Activated CD8-positive, alpha-beta T cell treated with anti-CD3 and anti-CD28 coated beads, Interleukin-2, amount 10 ng/mL, durations not matched to agents 7 days and 5 days (primary cell): ENCODE data around the gene BTBD9. TPM values are rescaled to one million over a fixed set of nuclear protein-coding genes. Genes with fewer than 3 reads are reported as not detected.

ENCODE experiments used
- ATAC-seq: fragments of 150-1000 bp; cut with Tn5 transposase; one replicate; pipeline ENCODE4 v1.10.0; 2021; ENCODE audit warnings: moderate library complexity
- CTCF ChIA-PET: fragments of 350-600 bp; sonication (Branson Sonifier 250); formaldehyde crosslinking; loops from one replicate; lab custom pipeline; 2021; ENCODE audit warnings: antibody characterized with exemption; lab: Charles Lee
- POLR2A ChIA-PET: fragments of 350-600 bp; sonication (Branson Sonifier 250); formaldehyde crosslinking; loops from one replicate; lab custom pipeline; 2021; ENCODE audit warnings: antibody characterized with exemption; lab: Charles Lee
- DNase-seq: peaks from one replicate; pipeline ENCODE4 v3.0.0-alpha.2; 2020
- H3K27ac Mint-ChIP-seq: one replicate; pipeline ENCODE4 v1.8.0; 2021; ENCODE audit warnings: mild to moderate bottlenecking, mixed read lengths
- H3K27me3 Mint-ChIP-seq: one replicate; pipeline ENCODE4 v1.8.0; 2021; ENCODE audit warnings: low read depth, mixed read lengths
- H3K36me3 Mint-ChIP-seq: one replicate; pipeline ENCODE4 v1.8.0; 2021; ENCODE audit warnings: low read depth, mixed read lengths
- H3K4me1 Mint-ChIP-seq: one replicate; pipeline ENCODE4 v1.8.0; 2021; ENCODE audit warnings: low read depth, mixed read lengths
- H3K4me3 Mint-ChIP-seq: one replicate; pipeline ENCODE4 v1.8.0; 2021; ENCODE audit warnings: mild to moderate bottlenecking, mixed read lengths
- H3K9me3 Mint-ChIP-seq: one replicate; pipeline ENCODE4 v1.8.0; 2022; ENCODE audit warnings: mixed read lengths; ENCODE audit not compliant: insufficient read depth
- total RNA-seq, 2 experiments: library from RNA; stranded (reverse); gene quantifications; one replicate each; pipeline ENCODE4 v1.2.3, GENCODE V29; 2021

Gene BTBD9
- total RNA-seq, 2 experiments from 2014 or later = 9.4 to 12.4 TPM

DNA sequence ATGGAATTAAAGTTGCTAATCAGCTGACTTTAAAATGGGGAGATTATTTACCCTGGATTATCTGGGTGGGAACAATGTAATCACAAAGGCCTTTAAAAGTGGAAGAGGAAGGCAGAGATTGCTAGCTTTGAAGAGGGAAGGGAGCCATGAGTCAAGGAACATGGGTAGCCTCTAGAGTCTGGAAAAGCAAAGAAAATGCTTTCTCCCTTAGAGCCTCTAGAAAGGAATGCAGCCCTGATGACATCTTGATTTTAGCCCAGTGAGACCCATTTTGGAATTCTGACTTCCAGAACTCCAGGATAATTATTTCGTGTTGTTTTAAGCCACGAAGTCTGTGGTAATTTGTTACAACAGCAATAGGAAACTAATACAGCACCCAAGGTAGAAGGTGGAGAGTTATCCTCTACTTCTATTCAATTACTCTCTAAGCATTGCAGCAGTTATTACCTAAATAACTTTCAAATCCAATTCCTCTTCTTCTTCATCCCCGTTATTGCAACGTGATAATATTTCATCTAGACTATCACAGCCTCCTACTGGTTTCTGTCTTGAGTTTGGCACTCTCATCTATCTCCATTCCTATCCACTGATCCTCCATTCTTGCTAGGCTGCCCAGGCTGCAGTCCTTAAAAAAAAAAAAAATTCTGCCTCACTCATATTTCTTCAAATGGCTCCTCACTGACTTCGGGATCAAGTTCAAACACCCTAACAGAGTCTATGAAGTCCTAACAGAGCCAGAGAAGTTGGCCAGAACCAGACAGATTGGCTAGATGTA lies 224.3 kb downstream of the BTBD9 start:
- no peak for ATAC-seq
- ChIA-PET POLR2A (no interaction called here), CTCF (no interaction called here)
- Mint-ChIP-seq H3K36me3 (no peaks in the 10 kb centered on the region), H3K27ac (no peak overlapping the region), H3K9me3 (no peaks in the 10 kb centered on the region), H3K4me1 (no peaks in the 10 kb centered on the region), H3K27me3 (no peaks in the 10 kb centered on the region), H3K4me3 (no peak overlapping the region)
- no peak for DNase-seq

DNA sequence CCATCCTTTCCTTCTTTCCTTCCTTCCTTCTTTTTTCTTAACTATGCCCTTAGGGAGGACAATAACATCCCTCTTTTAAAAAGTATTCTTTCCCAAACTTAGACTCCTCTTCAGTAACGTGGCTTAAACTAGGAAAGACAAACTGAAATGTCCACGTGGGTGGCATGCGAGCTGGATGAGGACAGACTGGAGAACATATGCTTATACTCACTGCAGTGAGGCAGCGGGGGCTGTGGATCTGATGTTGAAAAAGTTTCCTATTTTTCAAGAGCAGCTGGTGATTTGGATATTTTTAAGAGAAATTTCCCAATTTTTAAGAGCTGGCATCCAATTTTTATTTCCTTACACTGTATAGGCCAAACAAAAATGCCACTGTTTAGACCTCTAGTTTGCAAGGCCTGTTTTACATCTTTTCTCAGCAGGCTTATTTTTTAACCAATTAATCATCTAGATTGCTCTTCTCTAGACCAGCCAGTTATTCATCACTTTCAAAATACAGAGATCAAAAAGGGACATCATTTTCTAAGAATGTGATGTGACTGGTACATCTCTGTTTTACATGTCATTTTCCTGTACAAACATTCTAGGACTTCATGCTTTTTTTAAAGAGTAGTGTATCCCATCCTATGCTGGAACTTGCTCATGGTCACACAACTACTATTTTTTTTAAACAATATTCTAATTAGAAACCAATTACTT lies 226.5 kb downstream of the BTBD9 start:
- ChIA-PET CTCF (no interaction called here), POLR2A (no interaction called here)
- Mint-ChIP-seq H3K27ac (no peak overlapping the region), H3K9me3 (no peaks in the 10 kb centered on the region), H3K27me3 (no peaks in the 10 kb centered on the region), H3K36me3 (no peaks in the 10 kb centered on the region), H3K4me3 (no peak overlapping the region), H3K4me1 (no peaks in the 10 kb centered on the region)
- DNase-seq = no peak
- ATAC-seq = no peak

DNA sequence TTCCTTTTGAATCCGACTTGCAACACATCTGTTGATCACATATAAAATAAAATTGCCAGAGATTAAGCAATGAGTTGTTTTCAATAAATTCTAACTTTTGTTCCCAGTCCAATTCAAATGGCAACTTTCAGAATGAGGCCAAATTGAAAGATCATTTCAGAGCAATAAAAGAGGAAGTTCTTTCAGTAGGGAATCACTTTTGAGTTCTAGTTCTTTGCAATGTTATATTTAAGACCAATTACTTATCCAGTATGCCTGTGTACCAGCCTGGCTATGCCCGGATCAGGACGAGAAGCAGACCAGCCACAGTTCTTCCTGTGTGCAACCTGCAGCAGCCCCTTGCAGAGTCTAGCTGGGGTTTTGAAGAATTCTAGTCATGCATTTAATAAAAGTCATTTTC lies 232.5 kb downstream of the BTBD9 start:
- Mint-ChIP-seq H3K4me1 (no peaks in the 10 kb centered on the region), H3K36me3 (no peaks in the 10 kb centered on the region), H3K27ac (no peak overlapping the region), H3K9me3 (no peaks in the 10 kb centered on the region), H3K27me3 (no peaks in the 10 kb centered on the region), H3K4me3 (no peak overlapping the region)
- ATAC-seq = no peak
- ChIA-PET POLR2A (no interaction called here), CTCF (no interaction called here)
- no peak for DNase-seq

DNA sequence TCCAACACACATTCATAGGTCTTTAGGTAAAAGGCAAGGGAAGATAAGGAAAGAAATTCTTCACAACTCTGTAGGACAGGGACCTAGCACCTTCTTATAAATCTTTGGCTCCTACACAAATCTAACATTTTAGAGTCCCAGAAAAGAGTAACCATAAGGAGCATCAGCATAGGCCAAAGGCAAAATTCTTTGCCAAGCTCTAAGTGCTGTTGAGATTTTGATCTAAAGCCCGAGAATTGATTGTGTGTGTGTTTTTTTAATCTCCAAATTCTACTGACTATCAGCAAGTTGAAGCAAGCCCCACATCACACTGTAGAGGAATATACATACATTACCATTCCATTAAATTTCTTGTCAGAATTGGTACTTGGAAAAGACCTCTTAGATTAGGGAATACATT lies 233.6 kb downstream of the BTBD9 start:
- POLR2A ChIA-PET = no interaction called here

DNA sequence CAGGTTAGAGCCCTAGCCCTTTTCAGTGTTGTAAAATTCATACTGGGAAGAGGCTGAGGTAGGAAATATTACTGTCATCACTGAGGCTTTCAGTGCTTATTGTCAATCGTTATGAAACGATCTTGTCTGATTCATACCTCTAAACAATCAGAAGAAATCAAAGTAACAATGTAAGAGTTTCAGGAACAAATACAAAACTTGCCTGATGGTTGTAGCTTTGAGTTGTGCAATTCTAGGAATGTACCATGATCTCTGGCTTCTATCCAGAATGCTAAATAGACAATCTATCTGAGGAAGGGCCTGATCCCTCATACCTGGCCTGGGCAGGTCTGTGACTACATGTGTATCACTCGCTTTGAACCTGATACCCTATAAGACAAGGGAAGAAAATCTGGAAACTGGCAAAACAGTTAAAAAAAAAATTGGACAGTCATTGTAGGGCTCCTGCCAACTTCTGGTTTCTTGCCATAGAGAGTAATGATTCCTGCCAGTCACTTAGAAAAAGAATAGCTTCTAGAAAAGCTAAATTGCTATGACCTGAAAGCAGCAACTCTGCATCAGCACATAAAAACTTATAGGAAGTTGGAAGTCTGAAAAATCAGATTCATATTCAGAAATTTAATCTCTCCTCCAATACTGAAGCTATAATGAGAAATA lies 234.7 kb downstream of the BTBD9 start:
- no peaks in the 10 kb centered on the region for H3K4me1 Mint-ChIP-seq
- no peak overlapping the region for H3K27ac Mint-ChIP-seq
- POLR2A ChIA-PET = no interaction called here
- H3K9me3 Mint-ChIP-seq = no peaks in the 10 kb centered on the region
- ATAC-seq = no peak
- no peak for DNase-seq
- no peak overlapping the region for H3K4me3 Mint-ChIP-seq
- H3K27me3 Mint-ChIP-seq = no peaks in the 10 kb centered on the region
- no peaks in the 10 kb centered on the region for H3K36me3 Mint-ChIP-seq
- CTCF ChIA-PET = interaction anchor here (0.6 kb wide), 1 partner anchor 81 kb away, joined by 3 read pairs; no protein-coding TSS in a partner anchor

More for the DNA sequence above, 233.6 kb downstream of the BTBD9 start:
- Mint-ChIP-seq H3K4me1 (no peaks in the 10 kb centered on the region), H3K4me3 (no peak overlapping the region), H3K36me3 (no peaks in the 10 kb centered on the region), H3K27ac (no peak overlapping the region), H3K27me3 (no peaks in the 10 kb centered on the region), H3K9me3 (no peaks in the 10 kb centered on the region)
- DNase-seq (no peak), ATAC-seq (no peak)
- CTCF ChIA-PET = interaction anchor here (0.6 kb wide), 1 partner anchor 302 kb away, joined by 4 read pairs; no protein-coding TSS in a partner anchor

DNA sequence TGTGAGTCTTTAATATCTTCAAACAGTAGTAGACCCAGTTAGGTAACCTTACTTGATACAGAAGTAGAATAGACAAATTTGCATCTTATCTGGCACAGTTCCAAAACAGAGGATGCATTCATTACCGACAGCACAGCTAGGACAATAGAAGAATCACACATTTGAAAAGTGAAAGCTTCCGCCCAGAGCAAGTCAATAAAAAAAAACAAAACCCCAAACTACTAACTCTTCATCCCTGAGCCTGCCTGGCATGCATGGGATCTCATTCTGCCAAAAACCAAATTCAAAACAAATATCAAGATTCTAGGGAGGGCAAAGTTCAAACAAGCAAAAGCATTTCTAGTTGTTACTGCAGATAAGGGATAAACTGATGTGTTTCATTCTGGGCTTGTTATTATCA lies 235.4 kb downstream of the BTBD9 start:
- CTCF ChIA-PET = no interaction called here
- no peak overlapping the region for H3K27ac Mint-ChIP-seq

DNA sequence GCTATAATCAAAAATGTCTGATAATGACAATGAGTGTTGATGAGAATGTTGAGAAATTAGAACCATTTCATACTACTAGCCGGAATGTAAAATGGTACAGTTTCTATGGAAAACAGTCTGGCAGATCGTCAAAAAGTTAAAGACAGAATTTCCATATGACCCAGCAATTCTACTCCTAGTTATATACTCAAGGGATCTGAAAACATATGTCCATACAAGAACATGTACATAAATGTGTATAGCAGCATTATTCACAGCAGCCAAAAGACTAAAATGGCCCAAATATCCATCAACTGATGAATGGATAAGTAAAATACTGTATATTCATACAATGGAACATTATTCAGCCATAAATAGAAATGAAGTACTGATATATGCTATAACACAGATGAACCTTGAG lies 236.2 kb downstream of the BTBD9 start:
- no peak for ATAC-seq
- Mint-ChIP-seq H3K27me3 (no peaks in the 10 kb centered on the region), H3K27ac (no peak overlapping the region), H3K9me3 (no peaks in the 10 kb centered on the region), H3K4me1 (no peaks in the 10 kb centered on the region), H3K36me3 (no peaks in the 10 kb centered on the region), H3K4me3 (no peak overlapping the region)
- ChIA-PET CTCF (no interaction called here), POLR2A (no interaction called here)
- DNase-seq = no peak

More for the DNA sequence above, 235.4 kb downstream of the BTBD9 start:
- no peaks in the 10 kb centered on the region for H3K36me3 Mint-ChIP-seq
- H3K27me3 Mint-ChIP-seq = no peaks in the 10 kb centered on the region
- H3K9me3 Mint-ChIP-seq = no peaks in the 10 kb centered on the region
- no peaks in the 10 kb centered on the region for H3K4me1 Mint-ChIP-seq
- no peak for DNase-seq
- POLR2A ChIA-PET = no interaction called here
- ATAC-seq = no peak
- no peak overlapping the region for H3K4me3 Mint-ChIP-seq

DNA sequence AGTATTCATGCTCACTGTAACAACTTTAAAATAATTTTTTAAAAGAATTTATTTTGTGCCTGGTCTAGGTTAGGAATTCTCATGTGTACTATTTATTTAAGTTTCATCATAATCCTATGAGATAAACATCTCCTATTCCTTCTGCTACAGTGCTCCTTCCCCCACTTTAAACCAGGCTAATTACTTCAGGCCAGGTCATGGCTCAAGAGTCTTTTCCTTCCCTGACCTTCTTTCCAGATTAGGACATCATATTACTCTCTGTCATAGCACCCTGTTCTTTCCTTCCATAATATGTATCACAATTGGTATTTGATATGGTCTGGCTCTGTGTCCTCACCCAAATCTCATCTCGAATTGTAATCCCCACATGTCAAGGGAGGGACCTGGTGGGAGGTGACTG lies 239.0 kb downstream of the BTBD9 start:
- no peaks in the 10 kb centered on the region for H3K4me1 Mint-ChIP-seq
- H3K9me3 Mint-ChIP-seq = no peaks in the 10 kb centered on the region
- no peaks in the 10 kb centered on the region for H3K36me3 Mint-ChIP-seq
- POLR2A ChIA-PET = no interaction called here
- no peak for DNase-seq
- CTCF ChIA-PET = no interaction called here
- no peak overlapping the region for H3K27ac Mint-ChIP-seq
- ATAC-seq = no peak
- H3K27me3 Mint-ChIP-seq = no peaks in the 10 kb centered on the region
- no peak overlapping the region for H3K4me3 Mint-ChIP-seq

DNA sequence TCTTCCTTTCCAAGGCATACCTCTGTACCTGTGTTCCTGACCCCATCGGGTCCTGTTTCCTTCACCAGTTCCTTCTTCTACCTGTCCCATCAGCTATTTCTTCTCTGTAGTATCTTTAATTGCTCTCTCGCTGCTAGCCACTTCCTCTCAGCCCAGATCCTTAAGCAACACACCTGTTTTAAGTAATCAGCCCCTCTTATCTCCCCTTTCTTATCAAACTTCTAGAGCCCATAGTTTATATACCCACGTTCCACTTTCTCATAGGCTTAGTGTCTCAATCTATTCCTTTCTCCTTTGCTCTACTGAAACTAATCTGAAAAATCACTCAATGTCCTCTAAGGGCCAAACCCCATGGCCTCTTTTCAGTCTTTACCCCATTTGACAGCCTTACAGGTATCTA lies 239.6 kb downstream of the BTBD9 start:
- H3K4me3 Mint-ChIP-seq = no peak overlapping the region
- no peak for ATAC-seq
- no peak for DNase-seq
- H3K36me3 Mint-ChIP-seq = no peaks in the 10 kb centered on the region
- POLR2A ChIA-PET = interaction anchor here (0.7 kb wide), 1 partner anchor 28 kb away, joined by 3 read pairs; no protein-coding TSS in a partner anchor
- no peaks in the 10 kb centered on the region for H3K9me3 Mint-ChIP-seq
- CTCF ChIA-PET = no interaction called here
- H3K27me3 Mint-ChIP-seq = no peaks in the 10 kb centered on the region
- H3K4me1 Mint-ChIP-seq = no peaks in the 10 kb centered on the region
- no peak overlapping the region for H3K27ac Mint-ChIP-seq

DNA sequence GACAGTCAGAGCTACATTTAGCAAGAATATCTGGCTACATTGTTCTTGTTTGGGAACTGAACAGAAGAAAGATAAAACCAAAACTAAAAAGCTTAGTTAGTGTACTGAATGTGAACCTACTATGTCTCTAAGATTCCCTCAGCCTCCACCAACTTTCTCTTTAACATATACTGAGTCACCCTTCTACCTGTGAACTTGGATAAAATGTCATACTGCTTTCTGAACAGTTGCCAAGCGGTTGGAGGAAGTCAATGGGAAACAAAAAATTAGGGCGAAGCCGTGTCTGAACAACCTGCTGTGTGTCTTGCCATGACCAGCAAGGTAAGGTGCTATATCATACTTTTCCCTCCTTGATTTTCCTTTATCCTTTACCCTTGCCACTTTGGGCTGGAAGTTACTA lies 243.5 kb downstream of the BTBD9 start:
- no peaks in the 10 kb centered on the region for H3K36me3 Mint-ChIP-seq
- no peaks in the 10 kb centered on the region for H3K9me3 Mint-ChIP-seq
- POLR2A ChIA-PET = no interaction called here
- H3K27ac Mint-ChIP-seq = no peak overlapping the region
- DNase-seq (no peak), ATAC-seq (no peak)
- H3K4me3 Mint-ChIP-seq = no peak overlapping the region
- no peaks in the 10 kb centered on the region for H3K4me1 Mint-ChIP-seq
- H3K27me3 Mint-ChIP-seq = no peaks in the 10 kb centered on the region
- CTCF ChIA-PET = no interaction called here

DNA sequence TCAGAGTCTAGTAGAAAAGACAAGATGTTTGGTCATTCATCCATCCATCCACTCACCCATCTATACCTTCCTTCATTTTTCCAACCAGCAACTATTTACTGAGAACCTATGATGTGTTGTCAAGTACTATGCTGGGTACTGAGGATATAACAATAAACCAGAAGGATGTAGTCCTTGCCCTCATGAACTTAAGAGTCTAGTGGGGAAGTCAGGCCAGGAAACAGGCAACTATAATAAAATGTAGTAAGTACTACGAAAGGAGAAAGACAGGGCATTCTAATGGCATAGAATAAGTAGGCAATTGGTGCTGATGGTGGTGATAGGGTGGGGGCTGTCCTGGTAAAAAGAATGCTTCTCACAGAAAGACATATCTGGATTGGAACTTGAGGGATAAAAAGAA lies 245.7 kb downstream of the BTBD9 start:
- no peak overlapping the region for H3K4me3 Mint-ChIP-seq
- H3K4me1 Mint-ChIP-seq = no peaks in the 10 kb centered on the region
- no peak for ATAC-seq
- no peaks in the 10 kb centered on the region for H3K36me3 Mint-ChIP-seq
- no peaks in the 10 kb centered on the region for H3K27me3 Mint-ChIP-seq
- H3K27ac Mint-ChIP-seq = no peak overlapping the region
- H3K9me3 Mint-ChIP-seq = no peaks in the 10 kb centered on the region
- no peak for DNase-seq
- POLR2A ChIA-PET = no interaction called here
- CTCF ChIA-PET = no interaction called here
